ENCODE measurements around the gene PLA2G2A. TPM values are rescaled to one million over a fixed set of nuclear protein-coding genes. Genes with fewer than 3 reads are reported as not detected.

The PLA2G2A gene
- total and polyA plus RNA-seq, 9 of the 15 experiments (the other 6 are each of a cell fraction or from before 2014, with no cell fraction given) = not detected

- in situ Hi-C loops (cut with MboI) = no loop called here
These were observed 25.4 kb downstream of the PLA2G2A start for GRCh38 chr1:19954059-19954458.

GRCh38 chr1:19949016-19949415 lies 30.4 kb downstream of the PLA2G2A start:
- Histone ChIP-seq H3K27me3 (ENCODE audit: control insufficient read depth in 2 of 2, insufficient read depth in 2 of 2, low read length in 2 of 2) (peaks cover 8 to 19% of the 10 kb centered on the region in 2 experiments), H3K9me3 (replicated peaks; ENCODE audit: control insufficient read depth, insufficient read depth, low read depth, low read length) (no peaks in the 10 kb centered on the region), H3K79me2 (ENCODE audit: control insufficient read depth, insufficient read depth, low read length) (no peaks in the 10 kb centered on the region), H3K4me2 (ENCODE audit: insufficient read depth, low read length) (no peak overlapping the region), H3K36me3 (ENCODE audit: control insufficient read depth, insufficient read depth, low read length) (no peaks in the 10 kb centered on the region), H3K4me1 (replicated peaks in 1 of 2; ENCODE audit: control insufficient read depth in 2 of 2, insufficient read depth in 2 of 2, low read length in 2 of 2) (no peaks in the 10 kb centered on the region), H4K20me1 (replicated peaks; ENCODE audit: control insufficient read depth, insufficient read depth, low read length) (no peaks in the 10 kb centered on the region), H2AFZ (ENCODE audit: low read depth, low read length) (no peak overlapping the region), H3K4me3 (no peak overlapping the region), H3K27ac (ENCODE audit: extremely low read depth, low read depth, low read length) (no peak overlapping the region), H3K9ac (ENCODE audit: insufficient read depth in 1 of 2, low read depth in 2 of 2, low read length in 2 of 2) (no peak overlapping the region), H3K9me1 (ENCODE audit: control insufficient read depth, insufficient read depth, low read length) (no peaks in the 10 kb centered on the region)
- intact Hi-C loops (cut with micrococcal nuclease) = no loop called here
- in situ Hi-C loops (cut with MboI) = no loop called here
- ChIA-PET CTCF (ENCODE audit: low intra/inter-chr PET ratio) (no interaction called here), POLR2A (interaction anchor here (1.2 kb wide), 1 partner anchor 9 kb away, joined by 4 read pairs; no protein-coding TSS in a partner anchor)
- TF ChIP-seq HEY1 (CRISPR knock-in tag; IDR thresholded peaks at IDR 0.05; ENCODE audit: borderline replicate concordance) (no peak), RFX5 (IDR thresholded peaks at IDR 0.05; ENCODE audit: low read depth, low read length) (no peak), CTBP1 (IDR thresholded peaks at IDR 0.05; ENCODE audit: borderline replicate concordance) (no peak), CREBBP (IDR thresholded peaks at IDR 0.05; ENCODE audit: low read depth, low read length) (no peak), GTF2A2 (tag; IDR thresholded peaks at IDR 0.05) (no peak), MXD1 (CRISPR knock-in tag; IDR thresholded peaks at IDR 0.05; ENCODE audit: borderline replicate concordance, poor library complexity, severe bottlenecking) (no peak), CBX8 (IDR thresholded peaks at IDR 0.05; ENCODE audit: borderline replicate concordance, extremely low read depth, low read depth, low read length, poor library complexity, severe bottlenecking) (no peak), TFE3 (CRISPR knock-in tag; IDR thresholded peaks at IDR 0.05) (no peak), POLR3A (IDR thresholded peaks at IDR 0.05; ENCODE audit: borderline replicate concordance, extremely low read depth, insufficient read depth, insufficient read length) (no peak)
- BruUV-seq (replicated peaks) = no TSS peak
- no peak for DNase-seq (ENCODE audit: extremely low read depth in 1 of 4, low spot score in 3 of 4)
- no peak for FAIRE-seq
- WGBS (ENCODE audit: insufficient coverage, low coverage, missing lambda C conversion rate) = 0% methylated on average over 2 of the region's 2 CpGs
- no peak for ATAC-seq

More at GRCh38 chr1:19954059-19954458, 25.4 kb downstream of the PLA2G2A start:
- no peak overlapping the region for H3K9ac ChIP-seq (ENCODE audit: insufficient read depth in 1 of 2, low read depth in 2 of 2, low read length in 2 of 2)
- no peak overlapping the region for H3K27ac ChIP-seq (ENCODE audit: extremely low read depth, low read depth, low read length)
- H3K79me2 ChIP-seq (ENCODE audit: control insufficient read depth, insufficient read depth, low read length) = no peaks in the 10 kb centered on the region
- H3K9me1 ChIP-seq (ENCODE audit: control insufficient read depth, insufficient read depth, low read length) = no peaks in the 10 kb centered on the region
- WGBS (ENCODE audit: insufficient coverage, low coverage, missing lambda C conversion rate) = 3% methylated on average over 2 of the region's 2 CpGs
- DNase-seq (ENCODE audit: extremely low read depth in 1 of 4, low spot score in 3 of 4) (no peak), FAIRE-seq (no peak), ATAC-seq (no peak)
- H3K4me1 ChIP-seq (replicated peaks in 1 of 2; ENCODE audit: control insufficient read depth in 2 of 2, insufficient read depth in 2 of 2, low read length in 2 of 2) = no peaks in the 10 kb centered on the region
- BruUV-seq (replicated peaks) = no TSS peak
- intact Hi-C loops (cut with micrococcal nuclease) = no loop called here
- TF ChIP-seq ADNP (tag; IDR thresholded peaks at IDR 0.05) (no peak), ZNF217 (CRISPR knock-in tag; IDR thresholded peaks at IDR 0.05) (no peak)
- H4K20me1 ChIP-seq (replicated peaks; ENCODE audit: control insufficient read depth, insufficient read depth, low read length) = no peaks in the 10 kb centered on the region
- POLR2A ChIA-PET = no interaction called here
- no peak overlapping the region for H2AFZ ChIP-seq (ENCODE audit: low read depth, low read length)
- peaks cover 16 to 42% of the 10 kb centered on the region in 2 experiments for H3K27me3 ChIP-seq (ENCODE audit: control insufficient read depth in 2 of 2, insufficient read depth in 2 of 2, low read length in 2 of 2)
- no peak overlapping the region for H3K4me2 ChIP-seq (ENCODE audit: insufficient read depth, low read length)
- H3K9me3 ChIP-seq (replicated peaks; ENCODE audit: control insufficient read depth, insufficient read depth, low read depth, low read length) = no peaks in the 10 kb centered on the region
- CTCF ChIA-PET (ENCODE audit: low intra/inter-chr PET ratio) = no interaction called here
- no peak overlapping the region for H3K4me3 ChIP-seq
- H3K36me3 ChIP-seq (ENCODE audit: control insufficient read depth, insufficient read depth, low read length) = no peaks in the 10 kb centered on the region
